ENCODE measurements around the gene NFIA.

Gene NFIA

GRCh38 chr1:61397935-61398334, 315.6 kb downstream of the NFIA start:
- no peak for DNase-seq (ENCODE audit: low spot score)

DNA sequence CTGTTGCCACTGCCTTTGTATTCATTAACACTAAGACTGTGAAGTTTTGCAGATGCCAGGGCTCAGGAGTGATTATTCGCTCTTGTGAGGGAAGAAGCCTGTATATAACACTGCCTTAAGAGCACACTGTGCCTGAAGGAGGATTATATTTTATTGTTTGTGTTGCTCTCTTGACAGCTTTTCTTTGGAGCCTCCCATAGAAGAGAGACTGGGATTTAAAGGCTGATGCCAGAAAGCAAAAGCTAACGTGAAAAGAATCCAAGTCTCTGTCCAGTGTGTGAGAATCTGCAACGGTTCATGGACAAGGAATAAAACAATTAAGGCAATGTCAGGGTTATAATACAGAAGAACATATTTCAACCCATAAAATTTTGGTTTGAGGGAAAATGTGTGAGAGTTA, 316.8 kb downstream of the NFIA start:
- no peak for DNase-seq (ENCODE audit: low spot score)

GRCh38 chr1:61400131-61400770, 317.9 kb downstream of the NFIA start:
- no peak for DNase-seq (ENCODE audit: low spot score)

- DNase-seq (ENCODE audit: low spot score): no peak
These were observed 318.6 kb downstream of the NFIA start for GRCh38 chr1:61400997-61401396.

DNA sequence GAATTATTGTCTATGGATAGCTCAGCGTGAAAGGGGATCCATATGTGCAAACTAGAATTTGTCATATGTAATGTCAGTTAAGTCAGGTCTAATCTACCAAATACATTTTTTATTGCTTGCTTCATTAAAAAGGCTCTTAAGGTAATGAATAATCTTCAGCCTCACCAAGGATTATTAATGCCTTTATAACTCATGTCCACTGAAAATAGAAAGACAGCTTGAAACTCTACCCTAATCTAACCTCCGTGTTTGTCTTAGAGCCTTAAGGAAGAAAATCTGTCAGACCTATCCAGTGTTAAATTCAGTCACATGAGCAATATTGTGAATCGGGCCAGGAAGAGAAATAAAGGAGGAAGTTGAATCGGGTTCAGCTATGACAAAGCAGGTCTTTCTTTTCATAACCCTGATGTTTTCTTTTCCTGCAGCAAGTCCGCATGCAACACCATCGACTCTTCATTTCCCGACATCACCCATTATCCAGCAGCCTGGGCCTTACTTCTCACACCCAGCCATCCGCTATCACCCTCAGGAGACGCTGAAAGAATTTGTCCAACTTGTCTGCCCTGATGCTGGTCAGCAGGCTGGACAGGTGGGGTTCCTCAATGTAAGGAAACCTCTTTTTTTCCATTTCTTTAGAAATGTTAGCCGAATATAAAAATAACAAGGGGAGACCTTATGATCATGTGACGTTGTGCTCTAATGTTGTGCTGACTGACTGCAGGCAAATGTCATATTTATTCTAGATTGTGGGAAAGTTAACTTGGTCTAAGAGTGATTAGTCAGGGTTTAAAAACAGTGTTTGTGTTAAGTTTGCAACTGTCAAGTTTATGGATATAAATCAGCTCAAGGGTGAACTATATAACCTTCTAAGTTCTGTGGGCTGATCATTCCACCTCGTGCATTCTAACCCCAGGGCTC, 321.6 kb downstream of the NFIA start:
- no peak for DNase-seq (ENCODE audit: low spot score)

- no peak for DNase-seq (ENCODE audit: low spot score)
These were observed 322.4 kb downstream of the NFIA start for GRCh38 chr1:61404597-61405376.

GRCh38 chr1:61406467-61406866, 324.1 kb downstream of the NFIA start:
- DNase-seq (ENCODE audit: low spot score): no peak

DNA sequence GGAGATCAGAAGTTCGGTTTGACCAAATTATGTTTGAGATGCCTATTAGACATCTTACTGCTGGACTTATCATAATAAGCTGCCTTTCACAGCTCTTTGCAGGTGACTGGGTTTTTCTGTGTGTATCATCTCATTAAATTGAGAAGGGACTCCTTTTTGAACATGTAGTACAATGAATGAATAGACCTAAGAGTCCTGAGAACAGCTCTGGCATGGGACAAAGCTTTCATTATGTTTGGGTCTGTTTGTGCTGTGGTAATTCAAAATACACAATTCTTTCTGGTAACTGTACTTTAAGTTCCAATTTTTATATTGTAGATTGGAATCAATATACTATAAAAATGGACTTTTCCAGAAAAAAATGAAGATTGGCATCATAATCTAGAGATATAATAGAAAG, 330.2 kb downstream of the NFIA start:
- no peak for DNase-seq (ENCODE audit: low spot score)

- DNase-seq (ENCODE audit: low spot score): no peak
These were observed 336.8 kb downstream of the NFIA start for GRCh38 chr1:61419196-61419595.

DNA sequence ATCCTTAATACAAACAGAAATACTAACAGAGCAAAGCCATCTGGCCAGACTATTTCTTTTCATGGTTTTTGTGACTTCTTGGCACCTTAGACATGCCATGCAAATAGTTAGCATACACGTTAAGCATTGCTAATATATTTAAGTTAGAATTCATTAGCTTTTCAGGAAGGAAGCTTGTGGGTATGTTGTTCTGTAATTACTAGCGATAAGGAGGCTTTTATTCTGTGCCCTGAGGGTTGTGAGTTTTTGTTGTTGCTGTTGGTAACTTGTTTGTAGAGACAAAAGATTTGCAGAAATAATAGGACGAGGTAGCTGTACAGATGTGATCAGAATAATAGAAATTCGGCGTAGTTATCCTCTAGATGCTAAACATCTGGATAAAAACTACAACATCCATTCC, 337.3 kb downstream of the NFIA start:
- DNase-seq (ENCODE audit: low spot score): no peak

GRCh38 chr1:61420243-61420642, 337.9 kb downstream of the NFIA start:
- DNase-seq (ENCODE audit: low spot score): no peak

GRCh38 chr1:61420909-61421835, 338.8 kb downstream of the NFIA start:
- no peak for DNase-seq (ENCODE audit: low spot score)

DNA sequence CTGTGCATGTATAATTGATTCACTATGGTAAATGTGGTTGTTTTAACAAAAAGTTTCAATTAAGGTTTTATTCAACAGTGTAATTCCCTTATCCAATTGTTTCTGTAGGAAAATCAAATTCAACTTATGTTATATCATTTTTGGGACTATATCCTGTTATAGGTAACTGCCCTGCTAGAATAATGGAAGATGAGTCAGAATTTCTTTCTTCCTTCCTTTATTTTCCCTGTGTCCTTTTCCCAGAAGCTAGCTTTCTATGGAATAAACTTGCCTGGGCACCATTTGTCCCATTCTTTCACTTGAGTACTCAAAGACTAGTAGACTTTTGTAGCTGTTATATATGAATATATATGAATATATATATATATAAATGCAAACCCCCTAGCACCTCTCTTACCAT, 341.3 kb downstream of the NFIA start:
- DNase-seq (ENCODE audit: low spot score): no peak

- DNase-seq (ENCODE audit: low spot score): no peak
These were observed 342.0 kb downstream of the NFIA start for GRCh38 chr1:61424382-61424781.

DNA sequence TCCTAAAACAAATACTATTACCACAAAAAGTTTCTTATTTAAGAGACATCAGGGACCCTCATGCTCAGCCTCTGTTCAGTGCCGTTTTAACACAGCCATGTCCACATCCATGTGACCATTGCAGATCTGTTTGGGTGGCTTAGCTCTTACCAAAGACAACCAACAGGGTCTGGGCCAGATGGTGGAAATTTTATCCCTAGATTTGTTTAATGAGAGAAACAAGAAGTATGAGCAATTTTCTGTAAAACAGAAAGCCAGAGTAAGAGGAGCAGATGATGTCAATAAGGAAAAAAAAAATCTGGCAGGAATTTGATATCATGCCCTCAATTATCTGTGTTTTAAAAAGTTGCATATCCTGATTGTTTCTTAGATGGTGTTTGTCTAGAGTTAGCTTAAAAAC, 342.7 kb downstream of the NFIA start:
- no peak for DNase-seq (ENCODE audit: low spot score)

DNA sequence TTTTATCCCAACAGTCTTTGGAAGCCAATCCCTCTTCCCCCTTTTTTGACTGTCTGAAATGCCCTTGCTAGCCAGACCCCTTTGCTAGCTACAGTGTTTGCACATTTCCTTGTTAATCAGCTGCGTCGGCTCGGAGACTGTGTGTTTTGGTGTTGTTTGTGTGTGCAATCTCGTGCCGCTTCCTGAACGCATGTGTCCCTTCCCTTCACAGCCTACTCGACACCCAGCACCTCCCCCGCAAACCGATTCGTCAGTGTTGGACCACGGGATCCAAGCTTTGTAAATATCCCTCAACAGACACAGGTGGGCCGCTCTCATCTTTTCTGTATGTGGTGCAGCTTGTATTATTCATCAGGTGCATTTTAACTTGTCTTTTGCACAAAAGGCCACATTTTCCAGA, 343.9 kb downstream of the NFIA start:
- no peak for DNase-seq (ENCODE audit: low spot score)

DNA sequence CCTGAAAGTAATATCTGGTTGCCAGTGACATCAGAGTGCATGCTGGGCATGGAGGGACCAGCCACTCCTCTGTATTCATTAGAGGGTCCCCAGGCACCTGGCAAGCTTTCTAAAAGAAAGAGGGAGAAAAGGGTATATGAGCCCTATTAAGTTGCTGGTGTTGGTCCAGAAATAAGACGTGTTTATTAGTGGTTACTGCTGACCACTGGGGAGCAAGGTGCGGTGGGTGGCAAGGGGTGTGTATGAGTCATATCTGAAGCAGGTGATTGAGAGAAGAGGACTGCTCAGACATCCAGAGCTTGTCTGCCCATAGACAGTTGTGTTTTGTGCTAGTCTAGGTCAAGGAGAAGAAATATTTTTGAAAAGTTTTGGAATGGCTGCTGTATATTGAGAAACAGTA, 344.5 kb downstream of the NFIA start:
- no peak for DNase-seq (ENCODE audit: low spot score)

GRCh38 chr1:61427510-61427909, 345.1 kb downstream of the NFIA start:
- no peak for DNase-seq (ENCODE audit: low spot score)

- no peak for DNase-seq (ENCODE audit: low spot score)
These were observed 345.8 kb downstream of the NFIA start for GRCh38 chr1:61428146-61428545.

GRCh38 chr1:61432616-61433388, 350.4 kb downstream of the NFIA start:
- no peak for DNase-seq (ENCODE audit: low spot score)

- no peak for DNase-seq (ENCODE audit: low spot score)
These were observed 351.3 kb downstream of the NFIA start for GRCh38 chr1:61433646-61434045.
